ENCODE results near the gene MAEA.

Gene MAEA

DNA sequence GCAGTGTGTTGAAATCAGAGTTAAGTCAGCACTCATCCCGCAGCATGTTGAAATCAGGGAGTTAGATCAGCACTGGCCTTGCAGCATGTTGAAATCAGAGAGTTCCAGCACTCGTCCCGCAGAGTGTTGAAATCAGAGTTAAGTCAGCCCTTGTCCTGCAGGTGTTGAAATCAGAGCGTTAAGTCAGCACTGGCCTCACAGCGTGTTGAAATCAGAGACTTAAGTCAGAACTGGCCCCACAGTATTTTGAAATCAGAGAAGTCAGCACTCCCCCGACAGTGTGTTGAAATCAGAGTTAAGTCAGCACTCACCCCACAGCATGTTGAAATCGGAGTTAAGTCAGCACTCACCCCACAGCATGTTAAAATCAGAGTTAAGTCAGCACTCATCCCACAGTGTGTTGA lies 46.4 kb downstream of the MAEA start:
- TF ChIP-seq, protein P1, sequence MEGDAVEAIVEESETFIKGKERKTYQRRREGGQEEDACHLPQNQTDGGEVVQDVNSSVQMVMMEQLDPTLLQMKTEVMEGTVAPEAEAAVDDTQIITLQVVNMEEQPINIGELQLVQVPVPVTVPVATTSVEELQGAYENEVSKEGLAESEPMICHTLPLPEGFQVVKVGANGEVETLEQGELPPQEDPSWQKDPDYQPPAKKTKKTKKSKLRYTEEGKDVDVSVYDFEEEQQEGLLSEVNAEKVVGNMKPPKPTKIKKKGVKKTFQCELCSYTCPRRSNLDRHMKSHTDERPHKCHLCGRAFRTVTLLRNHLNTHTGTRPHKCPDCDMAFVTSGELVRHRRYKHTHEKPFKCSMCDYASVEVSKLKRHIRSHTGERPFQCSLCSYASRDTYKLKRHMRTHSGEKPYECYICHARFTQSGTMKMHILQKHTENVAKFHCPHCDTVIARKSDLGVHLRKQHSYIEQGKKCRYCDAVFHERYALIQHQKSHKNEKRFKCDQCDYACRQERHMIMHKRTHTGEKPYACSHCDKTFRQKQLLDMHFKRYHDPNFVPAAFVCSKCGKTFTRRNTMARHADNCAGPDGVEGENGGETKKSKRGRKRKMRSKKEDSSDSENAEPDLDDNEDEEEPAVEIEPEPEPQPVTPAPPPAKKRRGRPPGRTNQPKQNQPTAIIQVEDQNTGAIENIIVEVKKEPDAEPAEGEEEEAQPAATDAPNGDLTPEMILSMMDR (IDR thresholded peaks at IDR 0.05; ENCODE audit: borderline replicate concordance, insufficient read depth, low read depth, low read length) = no peak
- H3K4me3 ChIP-seq (ENCODE audit: low read depth, low read length) = no peak overlapping the region

DNA sequence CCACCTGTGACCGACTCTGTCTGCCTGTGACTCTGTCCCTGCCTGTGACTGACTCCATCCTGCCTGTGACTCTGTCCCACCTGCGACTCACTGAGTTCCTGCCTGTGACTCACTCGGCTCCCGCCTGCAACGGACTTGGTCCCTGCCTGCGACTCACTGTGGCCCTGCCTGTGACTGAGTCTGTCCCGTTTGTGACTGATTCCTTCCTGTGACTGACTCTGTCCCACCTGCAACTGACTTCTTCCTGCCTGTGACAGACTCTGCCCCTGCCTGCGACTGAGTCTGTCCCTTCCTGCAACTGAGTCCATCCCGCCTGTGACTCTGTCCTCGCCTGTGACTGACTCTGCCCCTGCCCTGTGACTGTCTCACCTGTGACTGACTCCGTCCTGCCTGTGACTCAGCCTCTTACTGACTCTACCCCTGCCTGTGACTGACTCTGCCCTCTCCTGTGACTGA lies 47.7 kb downstream of the MAEA start:
- no peak overlapping the region for H3K4me3 ChIP-seq (ENCODE audit: low read depth, low read length)
- TF ChIP-seq, protein P1 (IDR thresholded peaks at IDR 0.05; ENCODE audit: borderline replicate concordance, insufficient read depth, low read depth, low read length) = no peak

DNA sequence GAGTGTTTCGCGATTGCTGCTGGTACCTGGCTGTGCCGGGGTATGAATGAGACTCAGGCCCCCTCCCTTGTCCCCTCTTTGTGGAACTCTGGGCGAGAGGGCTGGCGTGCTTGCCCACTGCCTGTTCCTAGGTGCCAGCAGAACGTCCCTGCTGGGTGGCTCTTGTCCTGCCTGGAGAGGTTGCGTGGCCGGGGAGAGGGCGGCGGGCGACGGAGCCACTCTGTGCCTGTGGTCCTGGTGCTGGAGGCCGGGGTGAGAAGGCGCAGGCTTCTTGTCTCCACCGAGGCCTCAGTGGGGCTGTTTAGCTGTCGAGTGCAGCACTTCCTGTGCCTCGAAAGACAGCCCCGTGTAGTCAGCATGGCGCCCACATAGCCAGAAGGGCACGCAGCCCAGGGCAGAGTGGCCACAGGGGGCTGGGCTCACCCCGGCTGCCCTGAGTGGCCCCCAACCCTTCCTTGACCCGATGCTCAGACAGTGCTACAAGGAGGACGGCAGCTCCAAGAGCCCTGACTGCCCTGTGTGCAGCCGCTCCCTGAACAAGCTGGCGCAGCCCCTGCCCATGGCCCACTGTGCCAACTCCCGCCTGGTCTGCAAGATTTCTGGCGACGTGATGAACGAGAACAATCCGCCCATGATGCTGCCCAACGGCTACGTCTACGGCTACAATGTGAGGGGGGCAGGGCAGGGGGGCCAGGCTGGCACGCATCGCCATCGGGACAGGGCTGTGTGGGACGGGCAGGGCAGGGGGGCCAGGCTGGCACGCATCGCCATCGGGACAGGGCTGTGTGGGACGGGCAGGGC lies 48.5 kb downstream of the MAEA start:
- TF ChIP-seq, protein P1 (IDR thresholded peaks at IDR 0.05; ENCODE audit: borderline replicate concordance, insufficient read depth, low read depth, low read length) = no peak
- no peak overlapping the region for H3K4me3 ChIP-seq (ENCODE audit: low read depth, low read length)

DNA sequence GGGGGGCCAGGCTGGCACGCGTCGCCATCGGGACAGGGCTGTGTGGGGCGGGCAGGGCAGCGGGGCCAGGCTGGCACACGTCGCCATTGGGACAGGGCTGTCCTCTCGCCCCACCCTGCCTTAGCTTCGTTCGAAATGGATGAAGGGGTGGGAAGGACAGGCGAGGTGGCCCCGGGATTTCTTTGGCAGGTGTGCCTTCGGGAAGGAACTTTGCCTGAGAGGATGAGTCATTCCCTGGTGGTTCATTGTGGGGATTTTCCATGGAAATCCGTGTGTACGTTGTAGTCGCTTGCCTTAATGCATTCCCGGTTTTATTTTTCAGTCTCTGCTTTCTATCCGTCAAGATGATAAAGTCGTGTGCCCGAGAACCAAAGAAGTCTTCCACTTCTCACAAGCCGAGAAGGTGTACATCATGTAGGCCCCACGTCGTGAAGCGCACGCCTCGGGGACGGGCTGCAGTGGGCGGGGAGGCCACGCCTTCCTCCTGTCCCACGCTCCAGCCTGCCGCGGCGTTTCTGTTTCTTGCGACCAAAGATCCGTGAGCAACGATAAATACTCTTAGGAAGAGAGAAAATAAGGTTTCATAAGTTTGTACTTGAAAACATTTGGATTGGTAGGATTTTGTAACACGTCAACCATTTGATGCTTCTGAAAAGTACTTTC lies 49.2 kb downstream of the MAEA start:
- TF ChIP-seq, protein P1 (IDR thresholded peaks at IDR 0.05; ENCODE audit: borderline replicate concordance, insufficient read depth, low read depth, low read length) = no peak
- H3K4me3 ChIP-seq (ENCODE audit: low read depth, low read length) = no peak overlapping the region

DNA sequence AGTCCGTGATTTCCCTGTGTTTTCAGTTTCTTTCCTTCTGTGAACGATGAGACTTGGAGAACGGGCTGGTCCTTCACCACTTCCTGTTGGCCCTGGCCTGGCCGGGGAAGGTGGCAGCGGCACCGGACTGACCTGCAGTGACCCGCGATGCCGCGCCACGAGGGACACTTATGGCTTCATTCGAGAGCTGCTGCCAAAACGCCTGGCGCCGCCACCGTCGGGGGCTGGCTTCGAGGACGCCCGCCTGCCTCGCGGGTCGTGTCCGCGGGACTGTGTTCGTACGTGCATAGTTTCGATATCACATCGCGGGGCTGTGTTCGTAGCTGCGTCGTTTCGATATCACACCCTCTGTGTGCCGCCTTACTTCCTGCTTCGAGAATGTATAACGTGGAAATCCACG lies 49.8 kb downstream of the MAEA start:
- H3K4me3 ChIP-seq (ENCODE audit: low read depth, low read length) = no peak overlapping the region
- TF ChIP-seq, protein P1 (IDR thresholded peaks at IDR 0.05; ENCODE audit: borderline replicate concordance, insufficient read depth, low read depth, low read length) = no peak

DNA sequence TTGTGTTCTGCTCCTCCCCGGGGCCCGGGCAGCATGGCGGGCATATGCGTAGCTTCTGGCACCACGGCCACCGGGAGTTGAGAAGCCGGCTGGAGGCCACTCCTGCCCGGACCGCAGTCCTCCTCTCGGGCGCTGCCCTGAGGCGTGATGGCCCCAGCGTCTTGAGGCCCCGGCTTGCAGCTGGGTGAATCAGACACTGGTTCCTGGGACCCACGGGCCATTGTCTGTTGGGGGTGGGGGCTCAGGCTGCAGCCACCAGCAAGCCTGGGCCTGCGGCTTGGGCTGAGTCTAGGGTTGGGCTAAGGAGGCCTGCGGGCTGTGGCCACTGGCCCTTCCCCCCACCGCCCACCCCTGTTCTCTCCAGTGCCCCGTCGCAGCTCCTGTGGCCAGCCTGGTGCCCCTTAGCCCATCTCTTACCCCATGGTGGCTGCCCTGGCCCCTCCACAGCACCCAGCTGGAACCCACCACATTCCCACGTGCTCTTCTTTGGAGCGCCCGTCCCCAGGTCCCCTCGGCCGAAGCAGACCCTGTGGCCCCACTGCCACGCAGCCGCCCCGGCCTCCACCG lies 50.6 kb downstream of the MAEA start:
- no peak overlapping the region for H3K4me3 ChIP-seq (ENCODE audit: low read depth, low read length)
- TF ChIP-seq, protein P1 (IDR thresholded peaks at IDR 0.05; ENCODE audit: borderline replicate concordance, insufficient read depth, low read depth, low read length) = no peak
